ENCODE results near the gene CD244.

GRCh38 chr1:160837558-160838205 is 25.0 kb downstream of the CD244 start:
- TF ChIP-seq, protein P1, sequence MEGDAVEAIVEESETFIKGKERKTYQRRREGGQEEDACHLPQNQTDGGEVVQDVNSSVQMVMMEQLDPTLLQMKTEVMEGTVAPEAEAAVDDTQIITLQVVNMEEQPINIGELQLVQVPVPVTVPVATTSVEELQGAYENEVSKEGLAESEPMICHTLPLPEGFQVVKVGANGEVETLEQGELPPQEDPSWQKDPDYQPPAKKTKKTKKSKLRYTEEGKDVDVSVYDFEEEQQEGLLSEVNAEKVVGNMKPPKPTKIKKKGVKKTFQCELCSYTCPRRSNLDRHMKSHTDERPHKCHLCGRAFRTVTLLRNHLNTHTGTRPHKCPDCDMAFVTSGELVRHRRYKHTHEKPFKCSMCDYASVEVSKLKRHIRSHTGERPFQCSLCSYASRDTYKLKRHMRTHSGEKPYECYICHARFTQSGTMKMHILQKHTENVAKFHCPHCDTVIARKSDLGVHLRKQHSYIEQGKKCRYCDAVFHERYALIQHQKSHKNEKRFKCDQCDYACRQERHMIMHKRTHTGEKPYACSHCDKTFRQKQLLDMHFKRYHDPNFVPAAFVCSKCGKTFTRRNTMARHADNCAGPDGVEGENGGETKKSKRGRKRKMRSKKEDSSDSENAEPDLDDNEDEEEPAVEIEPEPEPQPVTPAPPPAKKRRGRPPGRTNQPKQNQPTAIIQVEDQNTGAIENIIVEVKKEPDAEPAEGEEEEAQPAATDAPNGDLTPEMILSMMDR (conservative IDR thresholded peaks at IDR 0.05 in 1 of 2, IDR thresholded peaks at IDR 0.05 in 1 of 2; ENCODE audit: extremely low read depth in 1 of 2, insufficient read depth in 1 of 2, low read depth in 1 of 2, low read length in 2 of 2): no peak
- no peak for TF ChIP-seq EZH2 (IDR thresholded peaks at IDR 0.05; ENCODE audit: borderline replicate concordance, low read length)
